WTC11 (cell line): ENCODE data around the gene IGSF9. TPM values are rescaled to one million over a fixed set of nuclear protein-coding genes. Genes with fewer than 3 reads are reported as not detected.

Experiments used
- ATAC-seq: fragments of 200-7000 bp; cut with Tn5 transposase; 2 replicates; pipeline ENCODE4 v1.10.0; 2021; ENCODE audit warnings: mild to moderate bottlenecking, moderate library complexity
- CTCF ChIA-PET: fragments of 300-600 bp; sonication (Branson Sonifier 250); formaldehyde crosslinking; loops from one replicate; lab custom pipeline; 2021; ENCODE audit warnings: antibody characterized with exemption; lab: Charles Lee
- POLR2A ChIA-PET: fragments of 350-600 bp; sonication (Branson Sonifier 250); formaldehyde crosslinking; loops from one replicate; lab custom pipeline; 2021; ENCODE audit warnings: antibody characterized with exemption; lab: Charles Lee
- DNase-seq: peaks from one replicate; pipeline ENCODE4 v3.0.0; 2021; ENCODE audit warnings: low spot score
- H3K27ac Mint-ChIP-seq: 2 replicates; pipeline ENCODE4 v1.8.0; 2021; ENCODE audit warnings: mixed read lengths
- H3K27me3 Mint-ChIP-seq: 2 replicates; pipeline ENCODE4 v1.8.0; 2021; ENCODE audit warnings: low read depth, mild to moderate bottlenecking, moderate library complexity, mixed read lengths
- H3K36me3 Mint-ChIP-seq: 2 replicates; pipeline ENCODE4 v1.8.0; 2021; ENCODE audit warnings: mixed read lengths
- H3K4me1 Mint-ChIP-seq: 2 replicates; pipeline ENCODE4 v1.8.0; 2022; ENCODE audit warnings: mixed read lengths
- H3K4me3 Mint-ChIP-seq: 2 replicates; pipeline ENCODE4 v1.8.0; 2021; ENCODE audit warnings: mild to moderate bottlenecking, moderate library complexity, mixed read lengths
- H3K9me3 Mint-ChIP-seq: 2 replicates; pipeline ENCODE4 v1.8.0; 2021; ENCODE audit warnings: mixed read lengths
- ATF2 ChIP-seq: sonication (generic); formaldehyde crosslinking; IDR thresholded peaks from 2 replicates; pipeline ENCODE4 v1.8.1; 2022; ENCODE audit warnings: low read depth, missing genetic modification reagents, borderline replicate concordance
- E2F5 ChIP-seq: sonication (generic); formaldehyde crosslinking; IDR thresholded peaks from 2 replicates; pipeline ENCODE4 v1.8.1; 2022; ENCODE audit warnings: mild to moderate bottlenecking, moderate library complexity, missing genetic modification reagents
- FOXP1 ChIP-seq: sonication (generic); formaldehyde crosslinking; IDR thresholded peaks from 2 replicates; pipeline ENCODE4 v1.8.0; 2022; ENCODE audit warnings: missing genetic modification reagents, mild to moderate bottlenecking, moderate library complexity, borderline replicate concordance
- GRHL2 ChIP-seq: fragments of 250-450 bp; sonication (Bioruptor Pico); IDR thresholded peaks from 2 replicates; pipeline ENCODE4 v1.8.0; 2022; ENCODE audit warnings: mild to moderate bottlenecking, moderate library complexity; ENCODE audit not compliant: insufficient replicate concordance, severe bottlenecking
- MXD4 ChIP-seq: fragments of 250-450 bp; sonication (Bioruptor Pico); IDR thresholded peaks from 2 replicates; pipeline ENCODE4 v1.8.0; 2021; ENCODE audit warnings: mild to moderate bottlenecking, moderate library complexity, borderline replicate concordance
- NFYB ChIP-seq: sonication (generic); formaldehyde crosslinking; conservative IDR thresholded peaks from 2 replicates; pipeline ENCODE4 v1.8.0; 2022; ENCODE audit warnings: low read depth, missing genetic modification reagents
- NR1H2 ChIP-seq: sonication (generic); formaldehyde crosslinking; IDR thresholded peaks from 2 replicates; pipeline ENCODE4 v1.9.0; 2021; ENCODE audit warnings: mild to moderate bottlenecking, moderate library complexity, missing genetic modification reagents
- NR2C2 ChIP-seq: sonication (generic); formaldehyde crosslinking; IDR thresholded peaks from 2 replicates; pipeline ENCODE4 v1.8.0; 2022; ENCODE audit warnings: mild to moderate bottlenecking, missing genetic modification reagents
- SMAD3 ChIP-seq: sonication (generic); formaldehyde crosslinking; IDR thresholded peaks from 2 replicates; pipeline ENCODE4 v1.8.0; 2022; ENCODE audit warnings: missing genetic modification reagents, mild to moderate bottlenecking, borderline replicate concordance
- TEAD1 ChIP-seq: sonication (generic); formaldehyde crosslinking; IDR thresholded peaks from 2 replicates; pipeline ENCODE4 v1.8.0; 2022; ENCODE audit warnings: mild to moderate bottlenecking, missing genetic modification reagents
- TEAD4 ChIP-seq: sonication (generic); formaldehyde crosslinking; IDR thresholded peaks from 2 replicates; pipeline ENCODE4 v1.8.0; 2022; ENCODE audit warnings: mild to moderate bottlenecking, missing genetic modification reagents
- USF2 ChIP-seq: sonication (generic); formaldehyde crosslinking; IDR thresholded peaks from 2 replicates; pipeline ENCODE4 v1.8.1; 2023; ENCODE audit warnings: mild to moderate bottlenecking, missing genetic modification reagents, moderate library complexity
- ZNF121 ChIP-seq: sonication (generic); formaldehyde crosslinking; IDR thresholded peaks from 2 replicates; pipeline ENCODE4 v1.8.0; 2023; ENCODE audit warnings: missing genetic modification reagents
- total RNA-seq: library from RNA; stranded (reverse); gene quantifications from 3 replicates; pipeline ENCODE4 v1.2.3, GENCODE V29; 2021
- TF ChIP-seq, protein P1 (sequence below): sonication (generic); formaldehyde crosslinking; IDR thresholded peaks from 2 replicates; pipeline ENCODE4 v1.8.1; 2022; ENCODE audit warnings: low read depth, mild to moderate bottlenecking, moderate library complexity, missing genetic modification reagents, borderline replicate concordance
- TF ChIP-seq, protein P2 (sequence below): sonication (generic); formaldehyde crosslinking; IDR thresholded peaks from 2 replicates; pipeline ENCODE4 v1.8.1; 2023; ENCODE audit warnings: mild to moderate bottlenecking, missing genetic modification reagents, moderate library complexity
- TF ChIP-seq, protein P3 (sequence below): sonication (generic); formaldehyde crosslinking; IDR thresholded peaks from 2 replicates; pipeline ENCODE4 v1.8.1; 2023; ENCODE audit warnings: mild to moderate bottlenecking, missing genetic modification reagents
- TF ChIP-seq, protein P4 (sequence below): fragments of 200-600 bp; IDR thresholded peaks from 2 replicates; pipeline ENCODE4 v1.8.0; 2022; ENCODE audit warnings: antibody characterized with exemption
- TF ChIP-seq, protein P5 (sequence below): fragments of 250-450 bp; sonication (Bioruptor Pico); IDR thresholded peaks from 2 replicates; pipeline ENCODE4 v2.1.2; 2022; ENCODE audit warnings: mild to moderate bottlenecking, moderate library complexity
- TF ChIP-seq, protein P6 (sequence below): sonication (generic); formaldehyde crosslinking; IDR thresholded peaks from 2 replicates; pipeline ENCODE4 v1.8.0; 2023; ENCODE audit warnings: mild to moderate bottlenecking, missing genetic modification reagents

Gene IGSF9
- total RNA-seq, 1 experiment from 2014 or later = 16.4 TPM

DNA sequence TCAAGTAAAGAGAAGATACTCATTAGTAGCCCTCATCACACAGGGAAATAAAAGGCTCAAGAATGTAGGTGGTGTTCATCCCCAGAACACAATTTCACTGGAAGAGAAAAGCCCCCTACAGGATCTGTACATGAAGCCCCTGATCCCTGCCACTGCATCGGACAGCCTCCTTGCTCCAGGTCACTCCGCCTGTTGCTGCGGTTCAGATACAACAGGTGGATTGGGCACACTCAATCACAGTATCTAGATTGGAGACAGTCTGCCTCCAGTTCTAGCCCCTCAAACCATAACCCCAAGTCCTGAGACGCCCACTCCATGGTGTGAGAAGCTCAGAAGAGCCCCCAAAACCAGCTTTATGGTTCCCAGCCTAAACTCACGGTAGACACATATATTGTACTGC, 7.5 kb upstream of the IGSF9 start (continued):
- TF ChIP-seq TEAD1 (CRISPR knock-in tag) = no peak
- no peak for TF ChIP-seq TEAD4 (CRISPR knock-in tag)
- TF ChIP-seq, protein P1, sequence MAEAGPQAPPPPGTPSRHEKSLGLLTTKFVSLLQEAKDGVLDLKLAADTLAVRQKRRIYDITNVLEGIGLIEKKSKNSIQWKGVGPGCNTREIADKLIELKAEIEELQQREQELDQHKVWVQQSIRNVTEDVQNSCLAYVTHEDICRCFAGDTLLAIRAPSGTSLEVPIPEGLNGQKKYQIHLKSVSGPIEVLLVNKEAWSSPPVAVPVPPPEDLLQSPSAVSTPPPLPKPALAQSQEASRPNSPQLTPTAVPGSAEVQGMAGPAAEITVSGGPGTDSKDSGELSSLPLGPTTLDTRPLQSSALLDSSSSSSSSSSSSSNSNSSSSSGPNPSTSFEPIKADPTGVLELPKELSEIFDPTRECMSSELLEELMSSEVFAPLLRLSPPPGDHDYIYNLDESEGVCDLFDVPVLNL (CRISPR knock-in tag) = no peak
- TF ChIP-seq, protein P2, sequence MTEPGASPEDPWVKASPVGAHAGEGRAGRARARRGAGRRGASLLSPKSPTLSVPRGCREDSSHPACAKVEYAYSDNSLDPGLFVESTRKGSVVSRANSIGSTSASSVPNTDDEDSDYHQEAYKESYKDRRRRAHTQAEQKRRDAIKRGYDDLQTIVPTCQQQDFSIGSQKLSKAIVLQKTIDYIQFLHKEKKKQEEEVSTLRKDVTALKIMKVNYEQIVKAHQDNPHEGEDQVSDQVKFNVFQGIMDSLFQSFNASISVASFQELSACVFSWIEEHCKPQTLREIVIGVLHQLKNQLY (CRISPR knock-in tag) = no peak
- TF ChIP-seq, protein P3, sequence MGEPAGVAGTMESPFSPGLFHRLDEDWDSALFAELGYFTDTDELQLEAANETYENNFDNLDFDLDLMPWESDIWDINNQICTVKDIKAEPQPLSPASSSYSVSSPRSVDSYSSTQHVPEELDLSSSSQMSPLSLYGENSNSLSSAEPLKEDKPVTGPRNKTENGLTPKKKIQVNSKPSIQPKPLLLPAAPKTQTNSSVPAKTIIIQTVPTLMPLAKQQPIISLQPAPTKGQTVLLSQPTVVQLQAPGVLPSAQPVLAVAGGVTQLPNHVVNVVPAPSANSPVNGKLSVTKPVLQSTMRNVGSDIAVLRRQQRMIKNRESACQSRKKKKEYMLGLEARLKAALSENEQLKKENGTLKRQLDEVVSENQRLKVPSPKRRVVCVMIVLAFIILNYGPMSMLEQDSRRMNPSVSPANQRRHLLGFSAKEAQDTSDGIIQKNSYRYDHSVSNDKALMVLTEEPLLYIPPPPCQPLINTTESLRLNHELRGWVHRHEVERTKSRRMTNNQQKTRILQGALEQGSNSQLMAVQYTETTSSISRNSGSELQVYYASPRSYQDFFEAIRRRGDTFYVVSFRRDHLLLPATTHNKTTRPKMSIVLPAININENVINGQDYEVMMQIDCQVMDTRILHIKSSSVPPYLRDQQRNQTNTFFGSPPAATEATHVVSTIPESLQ (CRISPR knock-in tag) = no peak

GRCh38 chr1:159951551-159951950, 6.1 kb upstream of the IGSF9 start:
- no peak overlapping the region for H3K4me3 Mint-ChIP-seq
- TF ChIP-seq E2F5 (CRISPR knock-in tag) (no peak), ZNF121 (CRISPR knock-in tag) (no peak), NFYB (CRISPR knock-in tag) (no peak), ATF2 (CRISPR knock-in tag) (no peak), GRHL2 (CRISPR knock-in tag) (no peak)
- CTCF ChIA-PET = interaction anchor here (3.1 kb wide), 1 partner anchor 55 kb away, joined by 17 read pairs; no protein-coding TSS in a partner anchor
- POLR2A ChIA-PET = no interaction called here
- H3K27me3 Mint-ChIP-seq = peaks cover 7% of the 10 kb centered on the region
- DNase-seq = no peak
- H3K36me3 Mint-ChIP-seq = no peaks in the 10 kb centered on the region
- no peaks in the 10 kb centered on the region for H3K9me3 Mint-ChIP-seq
- H3K27ac Mint-ChIP-seq = no peak overlapping the region
- no peak for ATAC-seq
- H3K4me1 Mint-ChIP-seq = peaks cover 2% of the 10 kb centered on the region

DNA sequence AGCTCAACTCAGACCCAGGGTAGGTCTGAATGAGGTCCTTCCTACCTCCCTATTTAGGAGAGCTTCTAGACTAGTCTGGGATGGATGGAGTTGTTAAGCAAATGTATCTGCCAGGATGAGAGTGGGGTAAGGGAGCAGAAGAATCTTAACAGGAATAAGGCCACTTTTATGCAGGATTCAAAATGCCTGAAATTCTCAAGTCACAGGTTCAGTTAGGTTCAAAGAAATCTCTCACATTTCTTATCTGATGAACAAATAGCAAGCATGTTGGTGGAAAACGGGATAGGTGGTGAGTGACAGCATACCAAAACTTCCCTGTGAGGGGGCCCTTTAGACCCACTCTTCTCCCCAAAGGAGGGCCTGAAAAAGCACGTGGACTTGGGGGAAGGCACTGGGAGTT, 5.6 kb upstream of the IGSF9 start:
- Mint-ChIP-seq H3K4me3 (no peak overlapping the region), H3K27me3 (peaks cover 7% of the 10 kb centered on the region), H3K4me1 (peaks cover 7% of the 10 kb centered on the region), H3K36me3 (no peaks in the 10 kb centered on the region), H3K27ac (no peak overlapping the region), H3K9me3 (no peaks in the 10 kb centered on the region)
- no peak for DNase-seq
- ATAC-seq = no peak
- CTCF ChIA-PET = no interaction called here
- POLR2A ChIA-PET = no interaction called here
- TF ChIP-seq, protein P4, sequence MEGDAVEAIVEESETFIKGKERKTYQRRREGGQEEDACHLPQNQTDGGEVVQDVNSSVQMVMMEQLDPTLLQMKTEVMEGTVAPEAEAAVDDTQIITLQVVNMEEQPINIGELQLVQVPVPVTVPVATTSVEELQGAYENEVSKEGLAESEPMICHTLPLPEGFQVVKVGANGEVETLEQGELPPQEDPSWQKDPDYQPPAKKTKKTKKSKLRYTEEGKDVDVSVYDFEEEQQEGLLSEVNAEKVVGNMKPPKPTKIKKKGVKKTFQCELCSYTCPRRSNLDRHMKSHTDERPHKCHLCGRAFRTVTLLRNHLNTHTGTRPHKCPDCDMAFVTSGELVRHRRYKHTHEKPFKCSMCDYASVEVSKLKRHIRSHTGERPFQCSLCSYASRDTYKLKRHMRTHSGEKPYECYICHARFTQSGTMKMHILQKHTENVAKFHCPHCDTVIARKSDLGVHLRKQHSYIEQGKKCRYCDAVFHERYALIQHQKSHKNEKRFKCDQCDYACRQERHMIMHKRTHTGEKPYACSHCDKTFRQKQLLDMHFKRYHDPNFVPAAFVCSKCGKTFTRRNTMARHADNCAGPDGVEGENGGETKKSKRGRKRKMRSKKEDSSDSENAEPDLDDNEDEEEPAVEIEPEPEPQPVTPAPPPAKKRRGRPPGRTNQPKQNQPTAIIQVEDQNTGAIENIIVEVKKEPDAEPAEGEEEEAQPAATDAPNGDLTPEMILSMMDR = no peak
- no peak for TF ChIP-seq MXD4
- TF ChIP-seq NR2C2 (CRISPR knock-in tag) = no peak
- TF ChIP-seq FOXP1 (CRISPR knock-in tag) = no peak
- TF ChIP-seq, protein P5, sequence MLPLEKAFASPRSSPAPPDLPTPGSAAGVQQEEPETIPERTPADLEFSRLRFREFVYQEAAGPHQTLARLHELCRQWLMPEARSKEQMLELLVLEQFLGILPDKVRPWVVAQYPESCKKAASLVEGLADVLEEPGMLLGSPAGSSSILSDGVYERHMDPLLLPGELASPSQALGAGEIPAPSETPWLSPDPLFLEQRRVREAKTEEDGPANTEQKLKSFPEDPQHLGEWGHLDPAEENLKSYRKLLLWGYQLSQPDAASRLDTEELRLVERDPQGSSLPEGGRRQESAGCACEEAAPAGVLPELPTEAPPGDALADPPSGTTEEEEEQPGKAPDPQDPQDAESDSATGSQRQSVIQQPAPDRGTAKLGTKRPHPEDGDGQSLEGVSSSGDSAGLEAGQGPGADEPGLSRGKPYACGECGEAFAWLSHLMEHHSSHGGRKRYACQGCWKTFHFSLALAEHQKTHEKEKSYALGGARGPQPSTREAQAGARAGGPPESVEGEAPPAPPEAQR (CRISPR knock-in tag) = no peak
- TF ChIP-seq, protein P2 (CRISPR knock-in tag) = no peak
- TF ChIP-seq, protein P6, sequence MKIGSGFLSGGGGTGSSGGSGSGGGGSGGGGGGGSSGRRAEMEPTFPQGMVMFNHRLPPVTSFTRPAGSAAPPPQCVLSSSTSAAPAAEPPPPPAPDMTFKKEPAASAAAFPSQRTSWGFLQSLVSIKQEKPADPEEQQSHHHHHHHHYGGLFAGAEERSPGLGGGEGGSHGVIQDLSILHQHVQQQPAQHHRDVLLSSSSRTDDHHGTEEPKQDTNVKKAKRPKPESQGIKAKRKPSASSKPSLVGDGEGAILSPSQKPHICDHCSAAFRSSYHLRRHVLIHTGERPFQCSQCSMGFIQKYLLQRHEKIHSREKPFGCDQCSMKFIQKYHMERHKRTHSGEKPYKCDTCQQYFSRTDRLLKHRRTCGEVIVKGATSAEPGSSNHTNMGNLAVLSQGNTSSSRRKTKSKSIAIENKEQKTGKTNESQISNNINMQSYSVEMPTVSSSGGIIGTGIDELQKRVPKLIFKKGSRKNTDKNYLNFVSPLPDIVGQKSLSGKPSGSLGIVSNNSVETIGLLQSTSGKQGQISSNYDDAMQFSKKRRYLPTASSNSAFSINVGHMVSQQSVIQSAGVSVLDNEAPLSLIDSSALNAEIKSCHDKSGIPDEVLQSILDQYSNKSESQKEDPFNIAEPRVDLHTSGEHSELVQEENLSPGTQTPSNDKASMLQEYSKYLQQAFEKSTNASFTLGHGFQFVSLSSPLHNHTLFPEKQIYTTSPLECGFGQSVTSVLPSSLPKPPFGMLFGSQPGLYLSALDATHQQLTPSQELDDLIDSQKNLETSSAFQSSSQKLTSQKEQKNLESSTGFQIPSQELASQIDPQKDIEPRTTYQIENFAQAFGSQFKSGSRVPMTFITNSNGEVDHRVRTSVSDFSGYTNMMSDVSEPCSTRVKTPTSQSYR = no peak
- TF ChIP-seq SMAD3 (CRISPR knock-in tag) = no peak
- TF ChIP-seq USF2 = no peak
- no peak for TF ChIP-seq NR1H2 (CRISPR knock-in tag)
